ENCODE measurements around the gene RIC1. TPM values are rescaled to one million over a fixed set of nuclear protein-coding genes. Genes with fewer than 3 reads are reported as not detected.
"Not testable (repeated sequence)": the region's sequence is repeated elsewhere in the genome, so short reads cannot be mapped to it uniquely, and the experiment has no call there.

Gene RIC1
- total RNA-seq, 5 donors from 2014 or later (not counting 1 experiment from before 2014, with no cell fraction given) = 22.2 to 29.9 (median 22.9) TPM

DNA sequence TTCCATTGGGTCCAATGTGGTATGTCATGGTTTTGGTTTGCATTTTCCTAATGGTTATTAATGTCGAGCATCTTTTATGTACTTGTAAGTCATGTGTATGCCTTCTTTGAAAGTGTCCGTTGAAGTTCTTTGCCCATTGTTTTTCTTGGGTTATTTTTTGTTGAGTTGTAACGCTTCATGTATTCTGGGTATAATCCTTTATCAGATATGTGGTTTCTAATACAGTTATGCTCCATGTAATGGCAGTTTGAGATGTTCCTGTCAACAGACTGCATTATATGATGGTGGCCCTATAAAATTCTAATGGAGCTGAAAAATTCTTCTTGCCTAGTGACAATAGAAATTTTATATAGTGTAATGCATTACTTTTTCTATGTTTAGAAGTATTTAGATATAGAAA, 17.2 kb downstream of the RIC1 start:
- peaks cover 19 to 44% (median 25%) of the 10 kb centered on the region in 3 donors for H3K9me3 Mint-ChIP-seq
- no peak overlapping the region for H3K4me3 ChIP-seq (ENCODE audit: control insufficient read depth in 1 of 2, extremely low read depth in 1 of 2, low read length in 1 of 2)
- peaks cover 36 to 61% (median 50%) of the 10 kb centered on the region in 3 donors for H3K4me1 Mint-ChIP-seq
- H3K27ac Mint-ChIP-seq = no peak overlapping the region
- no peak overlapping the region for H3K4me3 Mint-ChIP-seq
- H3K36me3 ChIP-seq (ENCODE audit: control insufficient read depth in 2 of 2, extremely low read depth in 1 of 2, insufficient read depth in 1 of 2, low read length in 1 of 2) = no peaks in the 10 kb centered on the region
- no peak overlapping the region for H3K27ac ChIP-seq (ENCODE audit: low read length)
- no peaks in the 10 kb centered on the region for H3K27me3 Mint-ChIP-seq
- ChIA-PET POLR2A (no interaction called here), CTCF (no interaction called here)
- DNase-seq = no peak
- 96% methylated on average over 3 of the region's 3 CpGs for WGBS (ENCODE audit: insufficient coverage)
- peaks cover 7% of the 10 kb centered on the region for H3K9me3 ChIP-seq
- H3K4me1 ChIP-seq (ENCODE audit: control insufficient read depth in 1 of 2, extremely low read depth in 1 of 2, insufficient read depth in 2 of 2, low read length in 2 of 2) = no peaks in the 10 kb centered on the region
- no peaks in the 10 kb centered on the region for H3K27me3 ChIP-seq (replicated peaks in 1 of 2; ENCODE audit: control insufficient read depth in 2 of 2, extremely low read depth in 1 of 2, insufficient read depth in 2 of 2, low read length in 1 of 2)
- ATAC-seq (replicated peaks in 1 of 4) = no peak
- H3K36me3 Mint-ChIP-seq = peaks cover 55% of the 10 kb centered on the region

DNA sequence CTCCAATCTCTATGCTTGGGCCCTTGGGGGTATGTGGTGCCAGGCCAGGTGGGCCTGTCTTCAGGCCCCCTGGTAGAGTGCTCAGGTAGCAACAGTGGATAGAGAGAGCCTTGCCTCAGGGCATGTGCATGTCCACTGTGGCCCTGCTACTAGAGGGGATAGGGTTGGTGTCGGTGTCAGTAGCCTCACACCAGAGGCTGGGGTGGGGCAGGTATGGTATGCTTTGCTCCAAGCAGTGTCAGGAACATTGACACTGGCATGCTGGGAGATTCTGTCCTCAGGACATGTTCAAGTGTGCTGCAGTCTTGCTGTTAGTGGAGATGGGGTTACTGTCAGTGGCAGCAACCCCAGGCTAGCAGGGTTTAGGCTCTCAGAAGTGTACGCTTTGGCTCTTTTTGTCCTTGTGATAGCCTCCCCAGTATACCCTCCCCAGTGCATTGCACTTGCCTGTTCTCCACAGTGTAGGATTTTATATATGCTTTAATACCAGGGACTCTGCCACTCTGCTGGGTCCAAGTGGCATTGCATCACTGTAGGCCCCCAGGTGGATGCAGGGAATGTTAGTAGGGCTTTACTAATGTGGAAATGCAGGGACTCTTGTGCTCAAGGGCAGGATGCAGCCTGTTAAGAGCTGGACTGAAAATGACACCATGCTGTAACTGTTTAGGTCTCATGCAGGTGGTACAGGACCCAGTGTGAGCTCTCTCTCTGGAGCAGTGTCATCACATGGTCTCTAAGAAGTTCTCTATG, 21.6 kb downstream of the RIC1 start:
- ATAC-seq (replicated peaks in 1 of 4) (no peak), DNase-seq (no peak)
- CTCF ChIA-PET = no interaction called here
- Histone ChIP-seq H3K27ac (ENCODE audit: low read length) (no peak overlapping the region), H3K9me3 (peaks cover 15% of the 10 kb centered on the region), H3K27me3 (replicated peaks in 1 of 2; ENCODE audit: control insufficient read depth in 2 of 2, extremely low read depth in 1 of 2, insufficient read depth in 2 of 2, low read length in 1 of 2) (no peaks in the 10 kb centered on the region), H3K4me3 (ENCODE audit: control insufficient read depth in 1 of 2, extremely low read depth in 1 of 2, low read length in 1 of 2) (no peak overlapping the region), H3K4me1 (ENCODE audit: control insufficient read depth in 1 of 2, extremely low read depth in 1 of 2, insufficient read depth in 2 of 2, low read length in 2 of 2) (no peaks in the 10 kb centered on the region), H3K36me3 (ENCODE audit: control insufficient read depth in 2 of 2, extremely low read depth in 1 of 2, insufficient read depth in 1 of 2, low read length in 1 of 2) (no peaks in the 10 kb centered on the region)
- POLR2A ChIA-PET = no interaction called here
- H3K4me3 Mint-ChIP-seq = no peak overlapping the region
- H3K27me3 Mint-ChIP-seq = no peaks in the 10 kb centered on the region
- peaks cover 33 to 40% (median 33%) of the 10 kb centered on the region in 3 donors for H3K4me1 Mint-ChIP-seq
- peaks cover 62% of the 10 kb centered on the region for H3K36me3 Mint-ChIP-seq
- no peak overlapping the region for H3K27ac Mint-ChIP-seq
- H3K9me3 Mint-ChIP-seq = peaks cover 21 to 57% (median 43%) of the 10 kb centered on the region in 3 donors
- WGBS (ENCODE audit: insufficient coverage) = 100% methylated on average over 1 of the region's 2 CpGs

DNA sequence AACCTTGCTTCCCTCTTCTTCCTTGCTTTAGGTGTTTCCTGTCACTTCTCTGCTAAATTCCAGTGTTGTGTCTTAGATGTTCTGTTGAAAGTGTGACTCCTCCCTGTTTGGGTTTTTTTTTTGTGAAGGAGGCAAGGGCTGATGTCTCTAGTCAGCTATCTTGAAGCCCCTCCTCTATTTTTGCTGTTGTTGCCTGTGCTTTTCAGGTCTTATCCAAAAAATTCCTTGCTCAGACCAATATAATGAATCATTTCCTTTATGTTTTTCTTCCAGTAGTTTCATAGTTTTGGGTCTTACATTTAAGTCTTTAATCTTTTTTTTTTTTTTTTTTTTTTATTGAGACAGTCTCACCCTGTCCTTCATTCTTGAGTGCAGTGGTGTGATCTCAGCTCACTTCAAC, 22.3 kb downstream of the RIC1 start:
- Mint-ChIP-seq H3K4me3 (no peak overlapping the region), H3K9me3 (peaks cover 21 to 57% (median 43%) of the 10 kb centered on the region in 3 donors), H3K4me1 (peaks cover 30 to 38% (median 37%) of the 10 kb centered on the region in 3 donors), H3K36me3 (peaks cover 62% of the 10 kb centered on the region), H3K27ac (peak overlapping the region in 1 of 2 donors; percentile 32), H3K27me3 (no peaks in the 10 kb centered on the region)
- H3K36me3 ChIP-seq (ENCODE audit: control insufficient read depth in 2 of 2, extremely low read depth in 1 of 2, insufficient read depth in 1 of 2, low read length in 1 of 2) = no peaks in the 10 kb centered on the region
- DNase-seq = no peak
- H3K27ac ChIP-seq (ENCODE audit: low read length) = no peak overlapping the region
- ChIA-PET CTCF (no interaction called here), POLR2A (no interaction called here)
- H3K27me3 ChIP-seq (replicated peaks in 1 of 2; ENCODE audit: control insufficient read depth in 2 of 2, extremely low read depth in 1 of 2, insufficient read depth in 2 of 2, low read length in 1 of 2) = no peaks in the 10 kb centered on the region
- no peak overlapping the region for H3K4me3 ChIP-seq (ENCODE audit: control insufficient read depth in 1 of 2, extremely low read depth in 1 of 2, low read length in 1 of 2)
- no peaks in the 10 kb centered on the region for H3K4me1 ChIP-seq (ENCODE audit: control insufficient read depth in 1 of 2, extremely low read depth in 1 of 2, insufficient read depth in 2 of 2, low read length in 2 of 2)
- peaks cover 15% of the 10 kb centered on the region for H3K9me3 ChIP-seq
- no peak for ATAC-seq (replicated peaks in 1 of 4)

DNA sequence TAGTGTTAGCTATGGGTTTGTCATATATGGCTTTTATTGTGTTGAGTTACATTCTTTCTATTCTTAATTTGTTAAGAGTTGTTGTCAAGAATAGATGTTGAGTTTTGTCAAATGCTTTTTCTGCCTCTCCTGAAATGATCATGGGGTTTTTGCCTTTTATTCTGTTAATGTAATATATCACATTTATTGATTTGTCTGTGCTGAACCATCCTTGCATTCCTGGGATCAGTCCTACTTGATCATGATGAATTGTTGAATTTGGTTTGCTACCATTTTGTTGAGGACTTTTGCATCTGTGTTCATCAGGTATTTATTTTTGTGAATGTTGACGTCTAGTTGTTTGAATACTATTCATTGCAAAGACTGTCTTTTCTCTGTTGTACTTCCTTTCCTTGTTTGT, 23.9 kb downstream of the RIC1 start:
- Mint-ChIP-seq H3K36me3 (peaks cover 60% of the 10 kb centered on the region), H3K27ac (no peak overlapping the region)
- CTCF ChIA-PET = no interaction called here

DNA sequence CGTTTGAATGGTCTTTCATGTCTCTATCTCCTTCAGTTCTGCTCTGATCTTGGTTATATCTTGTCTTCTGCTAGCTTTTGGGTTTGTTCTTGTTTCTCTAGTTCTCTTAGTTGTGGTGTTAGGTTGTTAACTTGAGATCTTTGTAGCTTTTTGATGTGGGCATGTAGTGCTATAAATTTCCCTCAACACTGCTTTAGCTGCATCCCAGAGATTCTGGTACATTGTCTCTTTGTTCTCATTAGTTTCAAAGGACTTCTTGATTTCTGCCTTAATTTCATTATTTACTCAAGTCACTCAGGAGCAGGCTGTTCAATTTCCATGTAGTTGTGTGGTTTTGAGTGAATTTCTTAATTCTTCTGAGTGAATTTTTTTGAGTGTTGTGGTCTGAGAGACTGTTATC, 33.9 kb downstream of the RIC1 start:
- peaks cover 73% of the 10 kb centered on the region for H3K36me3 Mint-ChIP-seq
- not testable (repeated sequence) for H3K27me3 ChIP-seq (replicated peaks in 1 of 2; ENCODE audit: control insufficient read depth in 2 of 2, extremely low read depth in 1 of 2, insufficient read depth in 2 of 2, low read length in 1 of 2); DNase-seq; H3K27me3 Mint-ChIP-seq; H3K4me3 ChIP-seq (ENCODE audit: control insufficient read depth in 1 of 2, extremely low read depth in 1 of 2, low read length in 1 of 2); H3K36me3 ChIP-seq (ENCODE audit: control insufficient read depth in 2 of 2, extremely low read depth in 1 of 2, insufficient read depth in 1 of 2, low read length in 1 of 2); ATAC-seq (replicated peaks in 1 of 4); H3K27ac Mint-ChIP-seq; H3K4me3 Mint-ChIP-seq; H3K27ac ChIP-seq (ENCODE audit: low read length); H3K9me3 ChIP-seq
- WGBS (ENCODE audit: insufficient coverage) = no CpG with 5 or more reads among the region's 1 CpG
- ChIA-PET CTCF (interaction anchor here (0.6 kb wide), 2 partner anchors 472 to 905 kb away, joined by 3 to 4 read pairs; no protein-coding TSS in a partner anchor), POLR2A (interaction anchor here in 1 of 2 donors (0.6 to 0.9 kb wide), 2 partner anchors 9 to 11 kb away, joined by 3 to 4 read pairs; no protein-coding TSS in a partner anchor)
- H3K4me1 ChIP-seq (ENCODE audit: control insufficient read depth in 1 of 2, extremely low read depth in 1 of 2, insufficient read depth in 2 of 2, low read length in 2 of 2) = peaks cover 10 to 18% of the 10 kb centered on the region in 2 experiments
- H3K4me1 Mint-ChIP-seq = peaks cover 48 to 62% (median 56%) of the 10 kb centered on the region in 3 donors
- H3K9me3 Mint-ChIP-seq = peaks cover 32 to 43% (median 34%) of the 10 kb centered on the region in 3 donors

More for the DNA sequence above, 23.9 kb downstream of the RIC1 start:
- Mint-ChIP-seq H3K4me3 (no peak overlapping the region), H3K27me3 (no peaks in the 10 kb centered on the region), H3K4me1 (peaks cover 29 to 34% (median 33%) of the 10 kb centered on the region in 3 donors), H3K9me3 (peaks cover 21 to 45% (median 36%) of the 10 kb centered on the region in 3 donors)
- DNase-seq = no peak
- Histone ChIP-seq H3K4me3 (ENCODE audit: control insufficient read depth in 1 of 2, extremely low read depth in 1 of 2, low read length in 1 of 2) (no peak overlapping the region), H3K36me3 (ENCODE audit: control insufficient read depth in 2 of 2, extremely low read depth in 1 of 2, insufficient read depth in 1 of 2, low read length in 1 of 2) (no peaks in the 10 kb centered on the region), H3K4me1 (ENCODE audit: control insufficient read depth in 1 of 2, extremely low read depth in 1 of 2, insufficient read depth in 2 of 2, low read length in 2 of 2) (no peaks in the 10 kb centered on the region), H3K27me3 (replicated peaks in 1 of 2; ENCODE audit: control insufficient read depth in 2 of 2, extremely low read depth in 1 of 2, insufficient read depth in 2 of 2, low read length in 1 of 2) (no peaks in the 10 kb centered on the region), H3K27ac (ENCODE audit: low read length) (no peak overlapping the region), H3K9me3 (peaks cover 15% of the 10 kb centered on the region)
- POLR2A ChIA-PET = no interaction called here
- no CpG with 5 or more reads among the region's 1 CpG for WGBS (ENCODE audit: insufficient coverage)
- ATAC-seq (replicated peaks in 1 of 4) = no peak

DNA sequence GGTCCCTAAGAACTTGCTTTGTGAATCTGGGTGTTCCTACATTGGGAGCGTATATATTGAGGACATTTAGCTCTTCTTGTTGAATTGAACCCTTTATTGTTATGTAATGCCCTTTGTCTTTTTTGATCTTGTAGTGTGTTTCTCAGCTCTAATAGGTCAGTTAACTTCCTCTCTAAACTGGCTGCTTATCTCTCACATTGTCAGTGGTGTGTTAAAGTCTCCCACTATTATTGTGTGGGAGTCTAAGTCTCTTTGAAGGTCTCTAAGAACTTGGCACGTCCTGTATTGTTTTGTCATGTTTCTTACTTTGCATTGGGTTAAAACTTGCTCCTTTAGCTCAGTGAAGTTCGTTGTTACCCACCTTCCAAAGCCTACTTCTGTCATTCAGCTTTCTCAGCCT, 36.2 kb downstream of the RIC1 start:
- peak overlapping the region in 1 of 3 donors; percentile 0 for H3K4me3 Mint-ChIP-seq
- ChIA-PET CTCF (interaction anchor here in 1 of 2 donors (1.2 kb wide), 1 partner anchor 389 kb away, joined by 5 read pairs; no protein-coding TSS in a partner anchor), POLR2A (no interaction called here)
- ATAC-seq (replicated peaks in 1 of 4) (peak in 1 of 4 experiments; percentile 29), DNase-seq (no peak)
- H3K36me3 Mint-ChIP-seq = peaks cover 72% of the 10 kb centered on the region
- H3K9me3 ChIP-seq = no peaks in the 10 kb centered on the region
- no peak overlapping the region for H3K4me3 ChIP-seq (ENCODE audit: control insufficient read depth in 1 of 2, extremely low read depth in 1 of 2, low read length in 1 of 2)
- H3K27ac Mint-ChIP-seq = peak overlapping the region in 1 of 2 donors; percentile 40
- H3K36me3 ChIP-seq (ENCODE audit: control insufficient read depth in 2 of 2, extremely low read depth in 1 of 2, insufficient read depth in 1 of 2, low read length in 1 of 2) = no peaks in the 10 kb centered on the region
- H3K4me1 ChIP-seq (ENCODE audit: control insufficient read depth in 1 of 2, extremely low read depth in 1 of 2, insufficient read depth in 2 of 2, low read length in 2 of 2) = peaks cover 10 to 18% of the 10 kb centered on the region in 2 experiments
- no peaks in the 10 kb centered on the region for H3K27me3 ChIP-seq (replicated peaks in 1 of 2; ENCODE audit: control insufficient read depth in 2 of 2, extremely low read depth in 1 of 2, insufficient read depth in 2 of 2, low read length in 1 of 2)
- no CpG with 5 or more reads among the region's 3 CpGs for WGBS (ENCODE audit: insufficient coverage)
- no peak overlapping the region for H3K27ac ChIP-seq (ENCODE audit: low read length)
- peaks cover 64 to 75% (median 72%) of the 10 kb centered on the region in 3 donors for H3K4me1 Mint-ChIP-seq
- no peaks in the 10 kb centered on the region for H3K27me3 Mint-ChIP-seq
- H3K9me3 Mint-ChIP-seq = peaks cover 29 to 39% (median 30%) of the 10 kb centered on the region in 3 donors

Measured in T-cell (primary cell).